GM19240 (cell line): Measurements from ENCODE around the gene LIMS1.
A peak's percentile ranks its signal among the peaks of the same experiment; 100 is the strongest.
"Not testable (repeated sequence)": the region's sequence is repeated elsewhere in the genome, so short reads cannot be mapped to it uniquely, and the experiment has no call there.

ENCODE experiments used
- DNase-seq: peaks from one replicate; pipeline ENCODE4 v3.0.0; 2011; ENCODE audit warnings: low spot score; ENCODE audit not compliant: insufficient read length

LIMS1 gene

GRCh38 chr2:108586631-108587030 lies 52.4 kb downstream of the LIMS1 start:
- no peak for DNase-seq

GRCh38 chr2:108587621-108588020 lies 53.4 kb downstream of the LIMS1 start:
- no peak for DNase-seq

- DNase-seq: no peak
Measured at GRCh38 chr2:108588070-108588668, 53.9 kb downstream of the LIMS1 start.

- no peak for DNase-seq
Measured at GRCh38 chr2:108589372-108589771, 55.1 kb downstream of the LIMS1 start.

GRCh38 chr2:108589781-108590180 lies 55.5 kb downstream of the LIMS1 start:
- no peak for DNase-seq

GRCh38 chr2:108591163-108591562 lies 56.9 kb downstream of the LIMS1 start:
- DNase-seq: no peak

GRCh38 chr2:108593547-108594098 lies 59.4 kb downstream of the LIMS1 start:
- DNase-seq: no peak

GRCh38 chr2:108594132-108594981 lies 60.1 kb downstream of the LIMS1 start:
- peak; percentile 41 for DNase-seq

- no peak for DNase-seq
Measured at GRCh38 chr2:108594982-108595464, 60.8 kb downstream of the LIMS1 start.

GRCh38 chr2:108595771-108596170 lies 61.5 kb downstream of the LIMS1 start:
- DNase-seq: not testable (repeated sequence)

- DNase-seq: not testable (repeated sequence)
Measured at GRCh38 chr2:108597105-108597744, 63.0 kb downstream of the LIMS1 start.

- not testable (repeated sequence) for DNase-seq
Measured at GRCh38 chr2:108601199-108601598, 66.9 kb downstream of the LIMS1 start.

- no peak for DNase-seq
Measured at GRCh38 chr2:108602422-108602821, 68.2 kb downstream of the LIMS1 start.

- no peak for DNase-seq
Measured at GRCh38 chr2:108604196-108604595, 69.9 kb downstream of the LIMS1 start.

- no peak for DNase-seq
Measured at GRCh38 chr2:108605947-108606346, 71.7 kb downstream of the LIMS1 start.

- DNase-seq: no peak
Measured at GRCh38 chr2:108607706-108608301, 73.5 kb downstream of the LIMS1 start.

- DNase-seq: no peak
Measured at GRCh38 chr2:108611021-108611420, 76.8 kb downstream of the LIMS1 start.

GRCh38 chr2:108612153-108612513 lies 77.9 kb downstream of the LIMS1 start:
- peak; percentile 44 for DNase-seq

- DNase-seq: peak; percentile 60
Measured at GRCh38 chr2:108612514-108613183, 78.4 kb downstream of the LIMS1 start.

GRCh38 chr2:108613261-108614042 lies 79.2 kb downstream of the LIMS1 start:
- no peak for DNase-seq
